IPS DF 4.7 (cell line): Measurements from ENCODE around the gene LLGL1.

Experiments used
- DNase-seq: peaks from one replicate; pipeline ENCODE4 v3.0.0-alpha.2; 2013; ENCODE audit warnings: low spot score; ENCODE audit errors: extremely low read depth

LLGL1 gene

DNA sequence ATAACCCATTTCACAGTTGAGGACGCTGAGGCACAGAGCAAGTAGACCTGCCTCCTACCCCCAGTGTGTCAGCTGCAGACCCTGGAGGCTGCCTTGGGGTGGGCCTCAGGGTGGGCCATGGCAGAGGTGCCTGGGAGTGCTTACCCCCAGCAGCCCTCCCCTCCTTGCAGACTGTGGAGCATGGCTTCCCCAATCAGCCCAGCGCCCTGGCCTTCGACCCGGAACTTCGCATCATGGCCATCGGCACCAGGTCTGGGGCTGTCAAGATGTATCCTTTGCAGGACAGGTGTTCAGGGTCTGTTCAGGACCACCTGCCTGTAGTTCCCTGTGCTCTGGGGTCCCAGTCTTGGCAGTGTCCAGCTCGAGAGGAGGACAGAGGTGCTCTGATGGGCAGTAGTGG lies 4.3 kb downstream of the LLGL1 start:
- DNase-seq: no peak

DNA sequence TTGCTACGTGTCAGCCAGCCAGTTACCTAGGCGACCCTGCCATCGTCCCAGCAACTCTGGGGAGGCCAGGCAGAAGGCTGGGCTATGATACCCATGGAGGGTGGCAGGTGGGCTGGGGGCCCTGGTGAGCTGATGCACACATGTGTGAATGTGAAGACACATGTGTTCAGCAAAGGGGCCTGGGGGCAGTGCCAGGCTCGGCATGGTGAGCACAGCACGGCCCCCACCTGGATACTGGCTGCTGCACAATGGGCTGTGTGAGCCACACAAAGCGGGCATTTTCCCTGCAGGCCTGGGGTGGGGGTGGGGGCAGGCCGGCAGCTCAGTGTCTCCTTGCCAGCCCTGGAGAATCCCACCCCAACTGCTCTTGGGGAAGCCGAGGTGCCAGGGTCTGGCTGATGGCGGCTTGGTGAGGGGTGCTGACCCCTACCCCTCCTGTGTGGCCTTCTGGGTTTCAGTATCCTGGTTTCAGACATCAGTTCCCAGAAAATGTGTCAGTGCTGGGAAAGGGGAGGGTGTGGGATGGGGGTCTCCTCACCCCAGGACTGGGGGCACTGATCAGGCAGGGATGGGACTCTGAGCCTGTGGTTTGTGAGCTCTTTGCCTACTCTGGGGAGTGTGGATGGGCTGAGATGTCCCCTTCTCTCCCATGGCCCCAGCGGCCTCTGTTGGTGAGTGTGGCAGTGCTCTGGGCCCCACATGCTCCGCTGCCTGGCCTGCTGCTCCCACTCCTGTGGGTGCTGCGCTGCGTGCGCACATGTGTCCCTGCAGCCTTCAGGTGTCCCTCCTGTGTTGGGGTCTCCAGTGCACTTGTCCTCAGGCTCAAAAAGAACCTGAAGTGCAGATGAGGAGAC lies 5.1 kb downstream of the LLGL1 start:
- DNase-seq: no peak

DNA sequence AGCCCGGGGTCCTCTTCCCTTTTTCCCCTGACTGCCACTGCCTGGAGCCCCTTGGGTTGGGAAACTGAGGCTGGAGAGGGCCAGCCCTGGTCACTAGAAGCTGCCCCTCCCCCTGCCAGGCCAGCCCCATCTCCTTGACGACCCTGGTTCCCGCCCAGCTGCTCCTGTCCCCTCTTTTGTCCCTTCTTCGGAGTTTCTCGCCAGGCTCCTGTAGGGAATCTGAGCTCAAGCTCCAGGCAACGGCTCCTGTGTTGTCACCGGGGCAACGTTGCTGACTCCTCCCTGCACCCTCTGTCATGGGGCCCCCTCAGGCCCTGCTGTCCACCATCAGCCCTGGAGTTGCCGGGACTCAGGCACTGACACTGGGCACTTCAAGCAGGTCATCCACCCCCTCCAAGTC lies 5.7 kb downstream of the LLGL1 start:
- DNase-seq: no peak

DNA sequence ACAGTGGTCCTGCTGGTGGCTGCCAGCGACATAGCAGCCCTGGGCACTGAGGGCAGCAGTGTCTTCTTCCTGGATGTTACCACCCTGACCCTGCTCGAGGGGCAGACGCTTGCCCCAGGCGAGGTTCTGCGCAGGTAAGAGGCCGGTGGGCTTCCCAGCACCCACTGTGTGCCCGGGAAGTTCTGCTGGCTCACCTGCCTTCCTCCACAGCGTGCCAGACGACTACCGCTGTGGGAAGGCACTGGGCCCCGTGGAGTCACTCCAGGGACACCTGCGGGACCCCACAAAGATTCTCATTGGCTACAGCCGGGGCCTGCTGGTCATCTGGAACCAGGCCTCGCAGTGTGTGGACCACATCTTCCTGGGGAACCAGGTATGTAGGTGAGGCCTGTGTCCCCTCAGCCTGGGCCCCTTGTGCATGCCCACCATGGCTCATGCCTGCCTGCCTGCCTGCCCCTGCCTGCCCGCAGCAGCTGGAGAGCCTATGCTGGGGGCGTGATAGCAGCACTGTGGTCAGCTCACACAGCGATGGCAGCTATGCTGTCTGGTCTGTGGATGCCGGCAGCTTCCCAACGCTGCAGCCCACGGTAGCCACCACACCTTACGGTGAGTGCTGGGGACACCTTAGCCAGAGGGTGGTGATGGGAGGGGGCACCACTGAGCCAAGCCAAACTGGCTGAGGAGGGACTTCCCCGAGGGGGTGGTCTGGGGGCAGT lies 8.5 kb downstream of the LLGL1 start:
- DNase-seq: no peak

DNA sequence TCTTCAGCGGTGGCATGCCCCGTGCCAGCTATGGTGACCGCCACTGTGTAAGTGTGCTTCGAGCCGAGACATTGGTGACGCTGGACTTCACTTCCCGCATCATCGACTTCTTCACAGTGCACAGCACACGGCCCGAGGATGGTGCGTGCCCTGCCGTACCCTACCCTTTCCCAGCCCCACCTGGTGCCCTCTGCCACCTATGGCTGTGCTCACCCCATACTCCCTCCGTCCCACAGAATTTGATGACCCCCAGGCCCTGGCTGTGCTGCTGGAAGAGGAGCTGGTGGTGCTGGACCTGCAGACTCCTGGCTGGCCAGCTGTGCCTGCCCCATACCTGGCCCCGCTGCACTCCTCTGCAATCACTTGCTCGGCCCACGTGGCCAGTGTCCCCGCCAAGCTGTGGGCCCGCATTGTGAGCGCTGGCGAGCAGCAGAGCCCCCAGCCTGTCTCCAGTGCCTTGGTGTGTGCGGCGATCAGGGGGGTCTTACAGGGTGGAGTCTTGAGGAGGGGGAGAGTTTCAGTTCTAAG lies 9.5 kb downstream of the LLGL1 start:
- DNase-seq: no peak

DNA sequence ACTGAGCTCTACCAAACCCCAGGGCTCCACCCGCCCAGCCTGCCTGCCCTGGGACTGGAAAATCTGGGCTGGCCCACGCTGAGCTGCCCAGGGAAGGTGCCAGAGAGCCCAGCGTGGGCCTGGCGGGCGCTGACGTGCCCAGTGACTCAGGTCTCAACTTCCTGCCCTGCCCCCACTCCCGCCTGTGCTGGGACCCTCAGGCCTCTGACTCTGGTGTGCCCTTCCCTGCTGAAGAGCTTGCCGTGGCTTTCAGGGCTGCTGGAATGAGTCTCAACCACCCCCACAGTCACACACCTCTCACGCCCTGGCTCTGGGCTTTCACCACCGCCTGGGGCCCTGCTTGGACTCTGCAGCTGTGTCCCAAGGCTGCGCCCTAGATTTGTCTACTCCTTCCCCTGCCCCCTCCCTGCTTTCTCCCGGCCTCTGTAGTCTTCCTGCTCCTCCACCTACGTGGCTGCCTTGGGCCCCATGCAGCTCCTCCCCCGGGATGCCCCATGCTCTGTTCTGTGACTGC lies 10.4 kb downstream of the LLGL1 start:
- DNase-seq: no peak

DNA sequence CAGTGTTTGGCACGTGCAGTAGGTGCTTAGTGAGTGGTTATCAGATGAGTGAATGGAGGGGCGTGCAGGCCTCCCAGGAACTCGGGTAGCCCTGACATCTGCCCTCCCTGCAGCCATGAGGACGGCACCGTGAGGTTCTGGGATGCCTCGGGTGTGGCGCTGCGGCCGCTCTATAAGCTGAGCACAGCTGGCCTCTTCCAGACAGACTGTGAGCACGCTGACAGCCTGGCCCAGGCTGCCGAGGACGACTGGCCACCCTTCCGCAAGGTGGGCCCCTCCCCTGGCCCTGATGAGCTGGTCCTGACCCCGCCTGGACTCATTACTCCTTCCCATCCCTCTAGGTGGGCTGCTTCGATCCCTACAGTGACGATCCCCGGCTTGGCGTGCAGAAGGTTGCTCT lies 11.1 kb downstream of the LLGL1 start:
- DNase-seq: no peak

DNA sequence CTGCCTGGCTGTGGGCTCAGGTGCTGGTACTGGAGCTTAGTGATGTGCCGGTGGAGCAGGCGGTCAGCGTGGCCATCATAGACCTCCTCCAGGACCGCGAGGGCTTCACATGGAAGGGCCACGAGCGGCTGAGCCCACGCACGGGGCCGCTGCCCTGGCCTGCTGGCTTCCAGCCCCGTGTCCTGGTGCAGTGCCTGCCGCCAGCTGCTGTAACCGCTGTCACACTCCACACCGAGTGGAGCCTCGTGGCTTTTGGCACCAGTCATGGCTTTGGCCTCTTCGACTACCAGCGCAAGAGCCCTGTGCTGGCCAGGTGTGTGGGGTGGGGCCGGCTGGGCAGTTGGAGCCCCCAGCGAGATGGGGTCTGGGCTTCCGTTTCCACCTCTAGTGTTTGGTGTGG lies 12.0 kb downstream of the LLGL1 start:
- DNase-seq: no peak

DNA sequence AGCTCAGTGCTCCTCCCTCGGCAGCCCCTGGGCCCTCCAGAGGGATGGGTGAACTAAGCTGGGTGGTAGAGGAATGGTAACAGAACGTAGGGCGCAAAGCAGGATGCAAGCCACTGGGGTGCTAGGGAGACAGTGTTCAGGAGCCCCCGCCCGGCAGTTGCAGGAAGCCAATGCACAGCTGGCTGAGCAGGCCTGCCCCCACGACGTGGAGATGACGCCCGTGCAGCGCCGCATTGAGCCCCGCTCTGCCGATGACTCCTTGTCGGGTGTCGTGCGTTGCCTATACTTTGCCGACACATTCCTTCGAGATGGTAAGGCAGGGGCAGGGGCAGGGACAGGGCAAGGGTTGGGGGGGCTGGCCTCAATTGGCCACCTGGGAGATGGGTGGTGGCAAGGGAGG lies 12.9 kb downstream of the LLGL1 start:
- no peak for DNase-seq

DNA sequence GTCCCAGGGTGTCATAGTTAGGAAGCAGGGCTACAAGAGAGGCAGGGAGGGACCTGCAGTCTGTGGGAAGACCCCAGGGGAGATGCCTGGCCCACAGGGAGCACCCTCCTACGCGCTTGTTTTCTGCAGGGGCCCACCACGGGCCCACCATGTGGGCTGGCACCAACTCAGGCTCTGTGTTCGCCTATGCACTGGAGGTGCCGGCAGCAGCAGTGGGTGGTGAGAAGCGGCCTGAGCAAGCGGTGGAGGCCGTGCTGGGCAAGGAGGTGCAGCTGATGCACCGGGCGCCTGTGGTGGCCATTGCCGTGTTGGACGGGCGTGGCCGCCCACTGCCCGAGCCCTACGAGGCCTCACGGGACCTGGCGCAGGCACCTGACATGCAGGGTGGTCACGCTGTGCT lies 15.0 kb downstream of the LLGL1 start:
- DNase-seq: no peak

DNA sequence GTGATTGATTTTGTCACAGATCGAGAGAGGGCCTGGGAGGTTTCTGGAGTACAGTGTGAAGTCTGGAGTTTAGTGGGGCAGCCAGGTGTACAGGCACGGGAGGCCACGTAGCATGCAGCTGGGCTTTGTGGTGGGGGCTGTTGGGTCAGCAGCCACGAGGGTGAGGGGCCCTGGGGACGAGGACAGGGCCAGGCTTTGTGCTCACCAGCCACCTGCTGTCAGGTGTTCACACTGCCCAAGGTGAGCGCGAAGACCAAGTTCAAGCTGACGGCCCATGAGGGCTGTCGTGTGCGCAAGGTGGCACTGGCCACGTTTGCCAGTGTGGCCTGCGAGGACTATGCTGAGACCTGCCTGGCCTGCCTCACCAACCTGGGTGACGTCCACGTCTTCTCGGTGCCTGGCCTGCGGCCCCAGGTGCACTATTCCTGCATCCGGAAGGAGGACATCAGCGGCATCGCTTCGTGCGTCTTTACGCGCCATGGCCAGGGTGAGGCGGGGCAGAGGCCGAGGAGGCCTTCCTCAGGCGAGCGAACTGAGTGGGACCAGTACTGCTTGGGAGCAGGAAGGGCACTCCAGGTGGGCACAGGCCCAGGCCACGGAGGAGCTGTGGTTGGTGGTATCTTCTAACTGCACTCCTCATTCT lies 15.9 kb downstream of the LLGL1 start:
- no peak for DNase-seq

DNA sequence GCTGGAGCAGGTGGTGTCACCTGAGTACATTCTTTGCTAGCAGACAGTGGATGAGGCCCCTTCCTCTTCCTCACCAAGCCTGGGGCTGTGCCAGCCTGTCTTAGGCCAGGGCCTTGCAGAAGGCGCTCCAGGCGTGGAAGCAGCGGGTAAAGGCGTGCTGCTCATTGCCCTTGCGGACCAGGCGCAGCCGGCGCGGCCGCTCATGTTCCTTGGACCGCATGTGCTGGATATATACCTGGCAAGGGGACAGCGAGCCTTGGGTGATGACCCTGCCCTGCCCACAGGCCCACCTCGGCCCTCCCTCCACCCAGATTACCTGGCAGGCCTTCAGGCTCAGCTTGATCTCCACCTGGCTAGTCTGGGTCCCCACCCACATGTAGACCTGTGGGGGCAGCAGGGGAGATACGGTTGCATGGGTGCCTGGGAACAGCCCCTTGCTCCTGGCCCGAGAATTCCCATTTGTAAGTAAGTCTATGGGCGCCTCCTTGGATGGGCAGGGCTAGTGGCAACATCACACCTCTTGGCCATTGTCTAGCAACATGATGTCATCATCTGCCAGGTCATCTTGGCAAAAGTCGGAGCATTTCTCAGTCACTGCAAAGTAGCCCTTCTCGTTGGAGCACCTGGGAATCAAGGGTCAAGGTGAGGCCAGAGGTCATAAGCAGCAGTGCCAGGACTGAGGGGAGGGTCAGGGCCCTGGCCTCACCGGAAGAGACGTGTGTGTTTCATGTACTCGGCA lies 19.8 kb downstream of the LLGL1 start:
- DNase-seq: no peak

DNA sequence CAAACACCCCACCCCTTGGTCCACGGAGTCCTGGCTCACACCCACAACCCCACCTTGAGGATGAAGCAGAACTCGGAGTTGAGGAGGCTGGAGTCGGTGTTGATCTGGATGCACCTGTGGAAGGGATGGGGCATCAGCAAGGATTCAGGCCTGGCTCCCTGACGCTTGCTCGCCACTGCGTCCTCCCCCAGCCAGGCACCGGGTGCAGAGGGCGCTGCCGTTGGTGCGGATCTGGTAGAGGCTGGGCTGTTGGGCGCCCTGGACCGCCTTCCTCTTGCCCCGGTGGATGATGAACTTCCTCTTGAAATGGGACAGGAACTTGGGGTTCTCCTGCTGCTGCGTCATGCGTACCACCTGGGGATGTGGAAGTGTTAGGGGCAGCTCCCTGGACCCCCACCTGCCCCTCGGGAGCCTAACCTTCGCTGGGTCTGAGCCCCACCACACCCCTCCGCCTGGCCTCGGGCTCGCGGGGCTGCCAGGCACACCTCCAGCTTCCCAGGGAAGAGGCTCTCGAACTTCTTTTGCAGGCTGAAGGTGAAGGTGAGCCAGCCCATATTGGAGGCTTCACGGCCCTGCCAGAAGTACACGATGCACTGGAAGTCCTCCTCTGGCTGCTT lies 20.8 kb downstream of the LLGL1 start:
- DNase-seq: no peak

DNA sequence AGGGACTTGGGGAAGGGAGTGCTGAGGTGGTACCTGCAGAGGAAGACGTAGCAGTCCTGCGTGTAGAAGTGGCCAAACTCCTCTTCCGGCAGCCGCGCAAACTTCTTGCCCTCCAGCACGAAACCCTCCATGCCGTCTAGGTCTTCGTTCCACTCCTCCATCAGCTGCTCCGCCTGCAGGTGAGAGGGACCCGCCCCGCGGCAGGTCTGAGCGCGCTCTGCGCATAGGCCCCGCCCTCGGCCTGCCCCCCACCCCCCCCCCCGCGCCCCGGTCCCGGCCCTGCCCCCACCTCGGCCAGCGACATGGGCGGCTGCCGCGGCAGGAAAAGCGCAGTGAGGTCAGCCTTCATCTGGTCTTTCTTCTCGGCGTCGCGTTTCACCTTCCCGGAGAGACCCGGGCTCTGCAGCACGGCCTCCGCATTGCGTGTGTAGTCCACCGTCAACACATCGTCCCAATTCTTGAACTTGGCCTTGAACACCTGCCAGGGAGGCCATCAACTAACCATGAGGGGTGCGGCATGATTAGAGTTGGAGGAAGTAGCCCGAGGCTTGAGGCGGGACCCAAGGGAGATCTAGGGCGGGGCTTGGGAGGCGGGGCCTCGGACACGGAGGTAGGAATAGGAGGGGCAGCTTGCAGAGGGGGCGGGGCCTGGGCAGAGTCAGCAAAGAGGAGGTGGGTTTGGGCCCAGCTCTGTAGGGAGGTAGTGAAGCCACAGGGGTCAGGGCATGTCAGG lies 21.6 kb downstream of the LLGL1 start:
- no peak for DNase-seq

DNA sequence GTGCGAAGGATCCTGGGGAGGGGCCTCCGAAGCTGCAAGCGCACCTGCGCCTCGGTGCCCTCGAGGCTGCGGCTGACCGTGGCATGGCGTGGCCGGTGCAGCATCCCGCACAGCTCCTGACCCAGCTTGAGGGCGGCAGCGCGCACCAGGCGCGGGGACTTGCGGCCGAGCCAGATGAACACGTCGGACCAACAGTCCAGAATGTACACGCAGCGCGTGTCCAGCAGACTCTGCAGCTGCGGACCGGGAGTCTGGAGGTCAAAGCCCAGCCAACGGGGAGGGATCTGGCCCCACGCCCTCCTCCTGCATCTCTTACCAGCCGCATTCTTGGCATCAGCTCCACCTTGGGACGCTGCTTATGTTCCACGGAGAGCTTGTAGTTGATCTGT lies 22.2 kb downstream of the LLGL1 start:
- DNase-seq: no peak

DNA sequence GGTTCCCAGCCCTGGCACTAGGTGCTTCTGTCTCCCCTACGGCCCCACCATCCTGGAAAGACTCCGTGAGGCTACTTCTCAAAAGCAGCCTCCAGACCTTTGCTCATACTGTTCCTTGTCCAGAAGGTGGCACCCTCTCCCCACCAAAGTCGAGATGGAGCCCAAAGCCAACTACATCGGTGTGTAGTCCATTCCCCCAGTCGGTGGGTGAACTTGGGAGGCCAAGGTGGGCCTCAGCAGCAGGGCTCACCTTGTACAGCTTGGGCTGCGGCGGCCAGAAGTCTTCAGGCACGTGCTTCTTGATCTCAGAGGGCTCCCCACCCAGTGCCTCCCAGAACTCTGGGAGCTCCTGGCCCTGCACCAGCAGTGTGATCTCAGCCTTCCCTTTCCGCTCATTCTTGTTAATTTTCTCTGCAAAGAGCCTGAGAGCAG lies 22.9 kb downstream of the LLGL1 start:
- DNase-seq: no peak

DNA sequence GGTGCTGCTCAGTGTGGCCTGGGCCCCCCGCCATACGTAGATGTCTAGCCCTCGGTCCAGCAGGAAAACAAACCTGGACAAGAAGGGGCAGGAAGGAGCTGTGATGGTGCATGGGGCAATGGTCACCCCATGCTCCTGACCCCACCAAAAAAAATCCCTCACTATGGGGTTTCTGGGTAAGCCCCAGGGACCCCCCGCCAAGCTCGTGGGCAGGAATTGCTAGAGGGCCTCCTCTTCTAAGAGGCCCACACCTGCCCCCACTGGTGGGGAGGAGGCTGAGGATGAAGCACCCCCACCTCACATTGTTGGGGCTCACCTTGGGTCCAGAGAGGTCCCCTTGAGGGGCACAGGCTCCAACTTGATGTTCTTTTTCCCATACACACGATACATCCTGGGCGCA lies 23.4 kb downstream of the LLGL1 start:
- DNase-seq: no peak

DNA sequence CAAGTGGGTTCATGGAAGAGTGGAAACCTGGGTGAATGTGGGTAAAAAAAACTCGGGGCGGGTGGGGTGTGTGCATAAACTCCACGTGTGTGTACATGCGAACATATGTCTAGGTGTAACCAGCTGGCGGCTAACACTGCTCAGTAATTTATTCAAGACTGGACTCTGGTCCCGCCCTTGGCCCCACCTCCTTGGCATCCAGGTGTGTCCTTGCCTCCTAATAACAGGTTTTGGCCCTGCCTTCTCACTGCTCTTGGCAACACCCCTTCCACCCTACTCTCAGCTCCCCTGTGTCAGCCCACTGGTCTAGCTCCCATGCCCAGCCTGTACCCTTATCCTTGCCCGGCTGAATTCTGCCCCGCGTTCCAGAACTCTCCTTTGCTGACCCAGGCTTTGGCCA lies 24.8 kb downstream of the LLGL1 start:
- no peak for DNase-seq

DNA sequence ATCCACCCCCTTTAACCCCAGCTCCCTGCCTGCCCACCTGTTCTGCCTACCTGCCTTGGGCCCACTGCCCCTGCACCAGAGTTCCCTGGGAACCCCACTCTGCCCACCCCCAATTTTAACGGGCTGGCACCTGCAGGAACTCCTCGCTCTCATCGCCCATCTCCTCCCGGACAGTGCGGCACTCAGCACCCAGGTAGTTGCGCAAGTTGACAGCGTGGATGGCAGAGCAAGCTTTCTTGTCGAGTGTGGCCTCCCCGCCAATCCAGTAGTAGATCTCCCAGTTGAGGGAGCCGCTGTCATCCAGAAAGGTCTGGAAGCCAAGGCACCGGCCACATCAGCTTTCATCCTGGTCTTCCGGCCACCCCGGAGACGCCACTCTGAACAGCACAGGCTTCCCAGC lies 25.3 kb downstream of the LLGL1 start:
- no peak for DNase-seq

DNA sequence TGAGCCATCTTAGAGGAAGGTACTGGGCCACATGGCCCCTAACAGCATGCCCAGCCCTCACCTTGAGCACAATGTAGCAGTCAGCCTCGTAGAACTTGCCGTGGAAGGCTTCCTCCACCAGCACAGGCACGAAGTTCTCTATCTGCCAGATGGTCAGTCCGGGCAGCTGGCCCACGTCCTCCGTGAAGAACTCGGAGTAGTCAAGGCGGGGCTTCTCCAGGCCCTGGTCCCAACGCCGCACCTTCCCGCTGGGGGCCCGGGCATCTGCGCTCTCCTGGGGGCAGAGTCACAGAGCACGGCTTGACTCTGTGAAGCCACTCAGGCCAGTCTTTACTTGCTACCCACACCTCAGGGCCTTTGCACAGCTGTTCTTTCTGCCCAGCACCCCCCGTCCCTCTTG lies 25.8 kb downstream of the LLGL1 start:
- DNase-seq: no peak
